ENCODE data around the gene LYRM4.

LYRM4 gene

DNA sequence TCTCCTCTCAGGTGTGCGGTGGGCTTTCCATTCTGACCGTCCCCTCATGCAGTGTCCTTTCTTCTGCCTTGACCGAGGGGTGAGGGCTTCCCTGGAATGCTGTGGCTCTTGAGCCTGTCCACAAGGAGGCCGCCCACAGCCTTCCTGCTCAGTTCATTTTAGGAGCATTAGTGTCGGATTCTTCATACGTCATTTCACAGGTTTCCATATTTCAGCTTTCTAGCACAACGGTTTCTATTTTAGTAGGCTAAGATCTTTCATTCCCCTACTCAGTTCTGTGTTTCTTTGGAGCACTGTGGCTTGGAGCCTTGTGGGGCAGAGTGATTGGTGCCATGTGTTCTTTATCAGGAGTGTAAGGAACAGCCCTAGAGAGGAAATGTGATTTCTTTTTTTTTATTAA is 170.1 kb downstream of the LYRM4 start:
- Histone ChIP-seq H3K9me2 (replicated peaks; ENCODE audit: insufficient read depth, low read length) (no peaks in the 10 kb centered on the region), H2AFZ (ENCODE audit: low read depth, low read length, severe bottlenecking) (no peak overlapping the region), H3F3A (ENCODE audit: insufficient read depth) (no peaks in the 10 kb centered on the region), H3K9me3 (ENCODE audit: insufficient read depth, low read length) (no peaks in the 10 kb centered on the region), H3K4me3 (ENCODE audit: insufficient read depth, low read length, poor library complexity, severe bottlenecking) (no peak overlapping the region), H3K9ac (ENCODE audit: low read length) (no peak overlapping the region), H3K4me2 (ENCODE audit: low read depth, low read length, poor library complexity, severe bottlenecking) (no peak overlapping the region), H3K27me3 (ENCODE audit: low read length) (no peaks in the 10 kb centered on the region), H3K36me3 (ENCODE audit: low read length) (no peaks in the 10 kb centered on the region), H3K27ac (ENCODE audit: low read depth, low read length) (no peak overlapping the region), H3K79me2 (ENCODE audit: insufficient read depth, low read length) (no peaks in the 10 kb centered on the region), H4K20me1 (ENCODE audit: low read depth, low read length) (no peaks in the 10 kb centered on the region)
- TF ChIP-seq CTCF (IDR thresholded peaks at IDR 0.05; ENCODE audit: insufficient read depth, low read length, poor library complexity, severe bottlenecking) (no peak), EZH2phosphoT487 (conservative IDR thresholded peaks at IDR 0.05; ENCODE audit: low read length) (no peak)

GRCh38 chr6:5089481-5090438 is 171.0 kb downstream of the LYRM4 start:
- no peaks in the 10 kb centered on the region for H3K27me3 ChIP-seq (ENCODE audit: low read length)

GRCh38 chr6:5088780-5089179 is 172.0 kb downstream of the LYRM4 start:
- no peak overlapping the region for H3K4me2 ChIP-seq (ENCODE audit: low read depth, low read length, poor library complexity, severe bottlenecking)
- H3K9me3 ChIP-seq (ENCODE audit: insufficient read depth, low read length): no peaks in the 10 kb centered on the region
- H3K9ac ChIP-seq (ENCODE audit: low read length): no peak overlapping the region
- no peaks in the 10 kb centered on the region for H3F3A ChIP-seq (ENCODE audit: insufficient read depth)
- H3K9me2 ChIP-seq (replicated peaks; ENCODE audit: insufficient read depth, low read length): no peaks in the 10 kb centered on the region
- no peak overlapping the region for H3K27ac ChIP-seq (ENCODE audit: low read depth, low read length)
- H3K27me3 ChIP-seq (ENCODE audit: low read length): no peaks in the 10 kb centered on the region
- no peaks in the 10 kb centered on the region for H3K36me3 ChIP-seq (ENCODE audit: low read length)
- no peak overlapping the region for H2AFZ ChIP-seq (ENCODE audit: low read depth, low read length, severe bottlenecking)
- H3K79me2 ChIP-seq (ENCODE audit: insufficient read depth, low read length): no peaks in the 10 kb centered on the region
- no peak for TF ChIP-seq CTCF (IDR thresholded peaks at IDR 0.05; ENCODE audit: insufficient read depth, low read length, poor library complexity, severe bottlenecking)
- no peak overlapping the region for H3K4me3 ChIP-seq (ENCODE audit: insufficient read depth, low read length, poor library complexity, severe bottlenecking)
- H4K20me1 ChIP-seq (ENCODE audit: low read depth, low read length): no peaks in the 10 kb centered on the region

More at GRCh38 chr6:5089481-5090438, 171.0 kb downstream of the LYRM4 start:
- H3K36me3 ChIP-seq (ENCODE audit: low read length): no peaks in the 10 kb centered on the region
- H3K9ac ChIP-seq (ENCODE audit: low read length): no peak overlapping the region
- H2AFZ ChIP-seq (ENCODE audit: low read depth, low read length, severe bottlenecking): no peak overlapping the region
- no peaks in the 10 kb centered on the region for H4K20me1 ChIP-seq (ENCODE audit: low read depth, low read length)
- no peaks in the 10 kb centered on the region for H3K9me2 ChIP-seq (replicated peaks; ENCODE audit: insufficient read depth, low read length)
- H3K27ac ChIP-seq (ENCODE audit: low read depth, low read length): no peak overlapping the region
- TF ChIP-seq CTCF (IDR thresholded peaks at IDR 0.05; ENCODE audit: insufficient read depth, low read length, poor library complexity, severe bottlenecking): no peak
- TF ChIP-seq EZH2phosphoT487 (conservative IDR thresholded peaks at IDR 0.05; ENCODE audit: low read length): no peak
- no peak overlapping the region for H3K4me2 ChIP-seq (ENCODE audit: low read depth, low read length, poor library complexity, severe bottlenecking)
- no peaks in the 10 kb centered on the region for H3K79me2 ChIP-seq (ENCODE audit: insufficient read depth, low read length)
- no peaks in the 10 kb centered on the region for H3K9me3 ChIP-seq (ENCODE audit: insufficient read depth, low read length)
- no peaks in the 10 kb centered on the region for H3F3A ChIP-seq (ENCODE audit: insufficient read depth)
- no peak overlapping the region for H3K4me3 ChIP-seq (ENCODE audit: insufficient read depth, low read length, poor library complexity, severe bottlenecking)

Data from SU-DHL-6 (cell line).